Smooth muscle cell (in vitro differentiated cells): ENCODE results near the gene KLK7. TPM values are rescaled to one million over a fixed set of nuclear protein-coding genes. Genes with fewer than 3 reads are reported as not detected.

Experiments used
- DNase-seq: peaks from one replicate; lab custom pipeline; 2025; ENCODE audit not compliant: unreplicated experiment; lab: John Stamatoyannopoulos, UW
- H2AFZ ChIP-seq: fragments of 200-600 bp; sonication (generic); 2 replicates; pipeline ENCODE4 v1.6.0; 2016; ENCODE audit warnings: antibody characterized with exemption, low read depth, mild to moderate bottlenecking
- H3F3A ChIP-seq: fragments of 200-600 bp; sonication (generic); 2 replicates; pipeline ENCODE4 v1.6.0; 2017; ENCODE audit warnings: antibody characterized with exemption, low read depth
- H3K27ac ChIP-seq: fragments of 200-600 bp; sonication (generic); 2 replicates; pipeline ENCODE4 v1.5.1; 2016; ENCODE audit warnings: low read depth, mild to moderate bottlenecking
- H3K27me3 ChIP-seq: fragments of 200-600 bp; sonication (generic); 2 replicates; pipeline ENCODE4 v1.6.1; 2016; ENCODE audit warnings: low read depth, mild to moderate bottlenecking
- H3K36me3 ChIP-seq: fragments of 200-600 bp; sonication (generic); 2 replicates; pipeline ENCODE4 v1.5.1; 2016; ENCODE audit warnings: low read depth
- H3K4me1 ChIP-seq: fragments of 200-600 bp; sonication (generic); 2 replicates; pipeline ENCODE4 v1.5.1; 2016; ENCODE audit warnings: low read depth
- H3K4me2 ChIP-seq: fragments of 200-600 bp; sonication (generic); 2 replicates; pipeline ENCODE4 v1.6.0; 2016; ENCODE audit warnings: mild to moderate bottlenecking
- H3K4me3 ChIP-seq: fragments of 200-600 bp; sonication (generic); 2 replicates; pipeline ENCODE4 v1.5.1; 2016; ENCODE audit warnings: mild to moderate bottlenecking
- H3K79me2 ChIP-seq: fragments of 200-600 bp; sonication (generic); 2 replicates; pipeline ENCODE4 v1.6.0; 2016; ENCODE audit warnings: low read depth, mild to moderate bottlenecking
- H3K9ac ChIP-seq: fragments of 200-600 bp; sonication (generic); 2 replicates; pipeline ENCODE4 v1.6.0; 2016; ENCODE audit warnings: low read depth
- H3K9me3 ChIP-seq: fragments of 200-600 bp; sonication (generic); replicated peaks from 2 replicates; pipeline ENCODE4 v1.5.1; 2016; ENCODE audit warnings: low read depth
- H4K20me1 ChIP-seq: fragments of 200-600 bp; sonication (generic); 2 replicates; pipeline ENCODE4 v1.6.0; 2016; ENCODE audit warnings: low read depth
- CTCF ChIP-seq: fragments of 200-600 bp; sonication (generic); IDR thresholded peaks from 2 replicates; pipeline ENCODE4 v1.5.1; 2017; ENCODE audit warnings: borderline replicate concordance, mild to moderate bottlenecking, antibody characterized with exemption; ENCODE audit not compliant: insufficient read depth, poor library complexity, severe bottlenecking
- WGBS: methylation state at CpG from one replicate; pipeline ENCODE4 v1.1.7; 2016; ENCODE audit warnings: low lambda C conversion rate; 5-methylcytosine and 5-hydroxymethylcytosine counted together
- polyA plus RNA-seq: library from polyadenylated mRNA; unstranded; fragments of >200 nt; fragmentation: Nextera tagmentation; extraction: Ambion mirVana; gene quantifications from 2 replicates; pipeline ENCODE4 v1.2.1, GENCODE V29; 2016
- total RNA-seq: library from RNA; depleted of rRNA; stranded (reverse); fragments of >200 nt; gene quantifications from 2 replicates; pipeline ENCODE4 v1.2.3, GENCODE V29; 2014

The KLK7 gene
- total and polyA plus RNA-seq, 2 experiments from 2014 or later: 0.25 TPM; not detected in 1

DNA sequence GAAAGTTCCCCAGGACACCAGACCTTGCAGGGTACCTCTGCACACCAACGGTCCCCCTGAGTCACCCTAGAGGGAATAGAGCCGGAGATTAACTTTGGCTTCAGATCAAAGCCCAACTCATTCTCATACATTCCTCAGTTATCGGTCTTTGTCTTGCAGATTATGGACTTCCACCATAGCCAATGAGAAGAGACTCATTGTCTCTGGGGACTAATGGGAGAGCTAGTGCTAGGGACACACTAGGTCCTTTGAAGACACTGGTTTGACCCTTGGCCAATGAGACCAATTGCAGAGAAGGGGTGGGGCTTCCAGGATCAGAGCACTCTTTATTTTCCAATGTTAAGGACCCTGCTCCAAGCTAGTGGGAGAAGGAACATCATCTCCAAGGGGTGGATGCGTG is 6.1 kb downstream of the KLK7 start:
- no peaks in the 10 kb centered on the region for H3K9me3 ChIP-seq
- no peaks in the 10 kb centered on the region for H3F3A ChIP-seq
- no peaks in the 10 kb centered on the region for H3K36me3 ChIP-seq
- no peaks in the 10 kb centered on the region for H3K79me2 ChIP-seq
- TF ChIP-seq CTCF: no peak
- H3K4me3 ChIP-seq: no peak overlapping the region
- no peak for DNase-seq
- no peak overlapping the region for H3K27ac ChIP-seq
- WGBS: 78% methylated on average over 4 of the region's 4 CpGs
- peaks cover 7% of the 10 kb centered on the region for H3K27me3 ChIP-seq
- H2AFZ ChIP-seq: no peak overlapping the region
- no peak overlapping the region for H3K4me2 ChIP-seq
- no peaks in the 10 kb centered on the region for H3K4me1 ChIP-seq
- H3K9ac ChIP-seq: no peak overlapping the region
- no peaks in the 10 kb centered on the region for H4K20me1 ChIP-seq

- Histone ChIP-seq H3K27ac (no peak overlapping the region), H3K9ac (no peak overlapping the region), H3F3A (no peaks in the 10 kb centered on the region), H3K4me1 (no peaks in the 10 kb centered on the region), H2AFZ (no peak overlapping the region), H3K4me2 (no peak overlapping the region), H3K4me3 (no peak overlapping the region), H4K20me1 (no peaks in the 10 kb centered on the region), H3K79me2 (no peaks in the 10 kb centered on the region), H3K27me3 (peaks cover 1% of the 10 kb centered on the region), H3K36me3 (no peaks in the 10 kb centered on the region), H3K9me3 (no peaks in the 10 kb centered on the region)
- DNase-seq: no peak
- TF ChIP-seq CTCF: no peak
- WGBS: 15% methylated on average over 5 of the region's 8 CpGs
These were observed 8.0 kb downstream of the KLK7 start for GRCh38 chr19:50975766-50976165.

DNA sequence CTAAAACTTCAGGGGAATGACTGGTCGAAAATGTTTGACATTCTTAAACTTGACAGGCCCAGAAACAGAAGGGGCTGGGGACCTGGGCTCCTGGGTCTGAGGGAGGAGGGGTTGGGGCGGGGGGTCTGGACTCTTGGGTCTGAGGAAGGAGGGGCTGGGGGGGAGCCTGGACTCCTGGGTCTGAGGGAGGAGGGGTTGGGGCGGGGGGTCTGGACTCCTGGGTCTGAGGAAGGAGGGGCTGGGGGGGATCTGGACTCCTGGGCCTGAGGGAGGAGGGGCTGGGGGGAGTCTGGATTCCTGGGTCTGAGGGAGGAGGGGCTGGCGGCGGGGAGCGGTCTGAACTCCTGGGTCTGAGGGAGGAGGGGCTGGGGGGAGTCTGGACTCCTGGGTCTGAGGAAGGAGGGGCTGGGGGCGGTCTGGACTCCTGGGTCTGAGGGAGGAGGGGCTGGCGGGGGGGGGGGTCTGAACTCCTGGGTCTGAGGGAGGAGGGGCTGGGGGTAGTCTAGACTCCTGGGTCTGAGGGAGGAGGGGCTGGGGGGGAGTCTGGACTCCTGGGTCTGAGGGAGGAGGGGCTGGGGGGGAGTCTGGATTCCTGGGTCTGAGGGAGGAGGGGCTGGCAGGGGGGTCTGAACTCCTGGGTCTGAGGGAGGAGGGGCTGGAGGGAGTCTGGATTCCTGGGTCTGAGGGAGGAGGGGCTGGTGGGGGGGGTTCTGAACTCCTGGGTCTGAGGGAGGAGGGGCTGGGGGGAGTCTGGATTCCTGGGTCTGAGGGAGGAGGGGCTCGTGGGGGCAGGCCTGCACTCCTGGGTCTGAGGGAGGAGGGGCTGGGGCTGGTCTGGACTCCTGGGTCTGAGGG is 8.8 kb downstream of the KLK7 start:
- 21% methylated on average over 2 of the region's 9 CpGs for WGBS
- Histone ChIP-seq H3K9me3 (no peaks in the 10 kb centered on the region), H3K79me2 (no peaks in the 10 kb centered on the region), H3K27ac (no peak overlapping the region), H4K20me1 (no peaks in the 10 kb centered on the region), H3K4me1 (no peaks in the 10 kb centered on the region), H3K4me2 (no peak overlapping the region), H3K9ac (no peak overlapping the region), H3K27me3 (no peaks in the 10 kb centered on the region), H2AFZ (no peak overlapping the region), H3K4me3 (no peak overlapping the region), H3F3A (no peaks in the 10 kb centered on the region), H3K36me3 (no peaks in the 10 kb centered on the region)
- DNase-seq: no peak
- no peak for TF ChIP-seq CTCF
